Skin of body (tissue), 2 donors: ENCODE results near the gene ZDHHC3. TPM values are rescaled to one million over a fixed set of nuclear protein-coding genes. Genes with fewer than 3 reads are reported as not detected.

Experiments used
- DNase-seq: peaks from one replicate; lab custom pipeline; 2025; lab: John Stamatoyannopoulos, UW
- total RNA-seq: library from RNA; depleted of rRNA; stranded (reverse); fragments of >200 nt; gene quantifications from one replicate; pipeline ENCODE4 v1.2.3, GENCODE V29; 2014

The ZDHHC3 gene
- total RNA-seq, 1 donor from 2014 or later = 44.7 TPM

GRCh38 chr3:44929782-44930181 lies 46.2 kb downstream of the ZDHHC3 start:
- no peak for DNase-seq

DNA sequence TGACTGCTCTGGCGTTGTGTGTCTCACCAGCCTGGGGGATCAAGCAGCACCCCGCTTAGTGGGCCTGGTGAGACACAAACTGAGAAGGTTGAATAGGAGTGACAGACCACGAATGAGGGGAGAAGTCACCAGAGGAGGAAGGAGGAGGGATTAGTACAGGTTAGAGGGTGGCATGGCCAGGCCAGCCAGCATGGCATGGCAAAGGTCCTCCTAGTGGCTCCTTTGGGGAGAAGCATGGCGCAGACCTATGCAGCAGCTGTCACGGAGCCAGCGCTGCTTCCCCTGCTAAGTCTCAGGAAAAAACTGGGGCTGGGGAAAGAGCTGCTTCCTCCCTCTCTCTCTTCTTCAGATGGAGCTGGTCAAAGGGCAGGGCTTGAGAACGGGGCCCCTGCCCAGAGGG lies 48.6 kb downstream of the ZDHHC3 start:
- no peak for DNase-seq

DNA sequence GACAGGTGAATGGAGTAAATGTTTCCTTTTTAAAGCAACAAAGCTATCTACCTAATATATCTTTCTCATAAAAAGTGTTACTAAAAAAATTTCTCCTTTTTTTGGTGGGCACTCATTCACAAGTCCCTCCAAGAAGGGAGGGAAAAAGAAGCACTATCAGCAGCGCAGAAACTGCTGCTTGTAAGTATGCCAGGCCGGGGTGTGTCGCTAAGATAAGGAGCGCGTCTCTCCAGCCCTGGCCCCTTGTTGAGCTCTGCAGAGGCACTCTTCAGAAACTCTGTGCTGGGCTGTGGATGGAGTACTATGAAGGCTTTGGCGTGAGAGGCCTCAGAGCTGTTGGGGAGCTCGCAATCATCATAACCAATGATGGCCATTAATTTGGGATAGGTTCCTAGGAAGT lies 49.1 kb downstream of the ZDHHC3 start:
- no peak for DNase-seq

GRCh38 chr3:44926172-44926571 lies 49.8 kb downstream of the ZDHHC3 start:
- DNase-seq = no peak

GRCh38 chr3:44924457-44925084 lies 51.4 kb downstream of the ZDHHC3 start:
- no peak for DNase-seq

DNA sequence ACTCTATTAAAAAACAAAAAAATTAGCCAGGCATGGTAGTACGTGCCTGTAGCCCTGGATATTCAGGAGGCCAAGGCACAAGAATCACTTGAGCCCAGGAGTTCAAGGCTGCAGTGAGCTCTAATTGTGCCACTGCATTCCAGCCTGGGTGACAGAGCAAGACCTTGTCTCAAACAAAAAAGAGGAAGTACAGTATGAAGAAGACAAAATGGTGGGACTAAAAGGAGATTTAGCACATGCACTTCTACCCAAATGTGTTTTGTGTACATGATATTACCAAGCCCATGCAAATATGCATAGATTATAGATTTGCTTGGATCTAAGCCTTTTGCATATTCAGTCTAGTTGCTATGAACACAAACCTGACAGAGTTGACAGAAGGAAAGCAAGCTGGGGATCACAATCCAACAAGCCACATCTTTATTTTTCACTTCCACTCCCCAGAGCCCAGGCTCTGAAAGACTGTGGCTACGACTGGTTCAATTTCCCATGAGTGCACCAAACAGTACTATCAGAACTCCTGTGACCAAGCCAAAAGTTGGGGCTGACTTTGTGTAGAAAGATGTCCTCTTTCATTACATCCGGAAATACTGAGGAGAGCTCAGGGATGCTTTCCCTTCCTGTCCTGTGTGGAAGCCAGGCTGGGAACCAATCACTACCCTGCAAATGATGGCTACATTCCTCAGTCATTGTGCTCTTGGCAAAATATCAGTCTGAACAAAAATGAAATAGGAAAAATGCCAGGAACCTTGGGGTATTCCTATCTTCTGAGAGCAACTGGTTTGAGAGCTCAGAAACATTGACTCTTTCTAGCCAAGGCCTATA lies 52.1 kb downstream of the ZDHHC3 start:
- DNase-seq = no peak

- DNase-seq = no peak
These were observed 55.9 kb downstream of the ZDHHC3 start for GRCh38 chr3:44920081-44920480.

DNA sequence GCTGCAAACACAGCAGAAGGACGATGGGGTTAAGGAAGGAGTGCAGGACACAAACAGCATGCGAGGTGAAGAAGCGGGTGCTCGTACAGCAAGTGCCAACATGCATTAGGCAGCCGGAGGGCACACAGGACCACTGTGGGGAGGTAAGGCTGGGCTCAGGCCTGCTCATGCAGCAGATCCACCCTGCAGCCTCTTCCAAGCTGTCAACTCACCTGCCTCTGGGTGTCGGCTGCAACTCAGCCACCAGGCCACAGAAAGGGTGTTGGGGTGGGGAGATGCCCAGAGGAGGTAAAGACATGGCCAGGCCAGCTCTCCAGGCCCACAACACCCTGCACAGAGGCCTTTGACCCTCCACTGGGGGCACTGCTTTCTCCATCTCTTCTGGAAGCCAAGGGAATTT lies 57.4 kb downstream of the ZDHHC3 start:
- DNase-seq = no peak

- no peak for DNase-seq
These were observed 57.9 kb downstream of the ZDHHC3 start for GRCh38 chr3:44918087-44918486.

GRCh38 chr3:44915702-44916438 lies 60.1 kb downstream of the ZDHHC3 start:
- no peak for DNase-seq

DNA sequence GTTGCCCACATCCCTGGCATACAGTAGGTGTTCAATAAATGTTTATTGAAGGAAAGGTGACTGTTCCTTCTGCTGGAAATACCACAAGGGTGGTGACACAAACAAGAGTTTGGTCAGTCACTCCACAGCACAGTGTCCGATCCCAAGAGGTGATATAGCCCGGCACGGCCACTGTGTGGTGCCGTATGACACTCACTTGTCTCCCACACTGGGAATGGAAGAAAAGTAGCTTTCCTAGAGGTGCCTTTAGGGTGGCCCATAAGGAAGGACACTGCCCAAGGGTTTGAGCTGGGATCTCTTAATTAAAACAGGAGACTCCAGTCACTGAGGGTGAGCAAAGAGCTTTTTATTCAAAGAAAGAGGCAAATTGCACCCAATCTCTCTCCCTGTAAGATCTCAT lies 61.0 kb downstream of the ZDHHC3 start:
- DNase-seq = no peak

- DNase-seq = no peak
These were observed 62.0 kb downstream of the ZDHHC3 start for GRCh38 chr3:44913868-44914468.

DNA sequence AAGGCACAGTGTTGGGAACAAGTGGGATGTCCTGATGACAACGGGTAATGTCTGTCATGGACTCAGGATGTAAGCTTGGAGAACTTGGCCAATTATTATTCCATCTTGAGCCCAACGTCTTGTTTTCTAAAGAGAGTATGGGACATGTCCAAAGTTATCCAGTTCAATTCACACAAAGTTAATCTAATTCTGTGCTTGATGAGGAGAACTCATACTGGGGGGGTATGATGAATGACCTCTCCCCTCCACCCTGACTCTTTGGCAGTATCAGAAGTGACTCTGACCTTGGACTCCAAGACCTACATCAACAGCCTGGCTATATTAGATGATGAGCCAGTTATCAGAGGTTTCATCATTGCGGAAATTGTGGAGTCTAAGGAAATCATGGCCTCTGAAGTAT lies 65.3 kb downstream of the ZDHHC3 start:
- DNase-seq = no peak

- no peak for DNase-seq
These were observed 66.9 kb downstream of the ZDHHC3 start for GRCh38 chr3:44909063-44909462.

- no peak for DNase-seq
These were observed 68.4 kb downstream of the ZDHHC3 start for GRCh38 chr3:44907612-44908011.

- DNase-seq = no peak
These were observed 69.0 kb downstream of the ZDHHC3 start for GRCh38 chr3:44906997-44907396.

GRCh38 chr3:44905446-44906157 lies 70.4 kb downstream of the ZDHHC3 start:
- no peak for DNase-seq

GRCh38 chr3:44903751-44904150 lies 72.2 kb downstream of the ZDHHC3 start:
- no peak for DNase-seq

DNA sequence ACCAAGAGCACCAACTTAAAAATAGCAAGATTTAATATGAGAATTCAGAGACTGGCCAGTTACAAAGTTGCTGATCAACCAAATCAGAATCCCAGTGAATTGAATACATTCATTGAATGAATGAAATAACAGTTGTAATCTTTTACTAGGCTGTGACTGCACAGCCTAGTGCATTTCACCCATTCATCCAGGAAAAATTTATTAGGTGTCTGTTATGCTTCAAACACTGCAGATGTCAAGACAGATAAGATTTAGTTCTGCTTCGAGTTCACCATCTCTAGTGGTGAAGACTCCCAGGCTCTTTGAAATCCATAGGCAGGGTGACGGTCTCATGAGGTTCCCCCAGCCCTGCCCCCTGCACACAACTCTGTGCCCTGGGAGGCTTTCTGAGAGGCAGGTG lies 72.7 kb downstream of the ZDHHC3 start:
- DNase-seq = no peak

DNA sequence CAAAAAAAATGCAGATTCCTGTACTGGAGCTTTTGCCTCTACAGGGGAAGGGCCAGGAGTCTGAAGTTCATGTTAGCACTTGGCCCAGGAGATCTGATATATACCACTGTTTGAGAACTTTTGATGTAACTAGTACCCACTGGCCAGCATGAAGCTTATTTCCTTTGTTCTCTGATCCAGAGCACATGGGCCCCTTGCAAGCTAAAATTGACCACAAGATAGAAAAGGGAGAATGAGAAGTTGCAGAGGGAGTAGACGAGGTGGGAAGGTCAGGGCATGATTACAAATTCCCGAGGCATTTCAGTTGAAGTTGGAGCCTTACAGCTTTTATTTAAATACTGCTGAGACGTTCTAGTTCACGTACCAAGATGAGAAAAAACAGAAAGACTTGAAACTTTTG lies 73.3 kb downstream of the ZDHHC3 start:
- DNase-seq = no peak

DNA sequence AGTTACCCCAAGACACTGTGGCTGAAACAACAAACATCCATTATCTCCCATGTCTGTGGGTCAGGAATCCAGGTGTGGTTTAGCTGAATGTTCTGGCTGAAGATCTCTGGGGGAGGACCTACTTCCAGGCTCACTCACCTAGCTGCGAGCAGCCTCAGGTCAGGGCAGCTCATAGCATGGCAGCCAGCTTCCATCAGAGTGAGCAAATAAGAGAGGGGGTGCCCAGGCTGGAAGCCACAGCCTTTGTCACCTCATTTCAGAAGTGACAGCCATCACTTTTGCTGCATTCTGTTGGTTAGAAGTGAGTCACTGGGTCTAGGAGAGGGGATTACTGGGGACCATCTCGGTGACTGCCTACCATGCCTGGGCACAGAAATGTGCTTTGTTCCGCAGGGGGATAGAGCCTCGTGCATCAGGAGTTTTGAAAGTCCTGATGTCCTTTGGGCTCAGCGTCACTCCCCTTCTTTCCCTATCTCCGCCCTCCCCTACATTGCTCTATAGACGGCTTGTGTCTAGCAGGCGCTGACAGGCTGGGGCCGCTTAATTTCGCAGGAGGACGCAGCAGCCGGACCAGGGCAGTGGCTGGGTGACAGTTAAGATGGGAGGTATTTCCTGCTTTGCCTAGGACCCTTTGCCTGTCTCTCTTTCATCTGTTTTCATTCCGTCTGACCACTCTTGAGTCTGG lies 76.1 kb downstream of the ZDHHC3 start:
- no peak for DNase-seq
